Mesendoderm (in vitro differentiated cells): ENCODE data around the gene APIP.
A peak's percentile ranks its signal among the peaks of the same experiment; 100 is the strongest.

Source experiments
- DNase-seq: peaks from one replicate; pipeline ENCODE4 v3.0.0; 2013
- H2AK5ac ChIP-seq: 2 replicates; pipeline ENCODE4 v1.6.1; 2013; ENCODE audit warnings: low read length, inconsistent platforms
- H2BK120ac ChIP-seq: 2 replicates; pipeline ENCODE4 v1.6.1; 2013; ENCODE audit warnings: low read depth, mild to moderate bottlenecking, low read length, moderate library complexity, mixed read lengths
- H2BK15ac ChIP-seq: replicated peaks from 2 replicates; pipeline ENCODE4 v1.6.1; 2013; ENCODE audit warnings: low read depth, mild to moderate bottlenecking, moderate library complexity
- H2BK5ac ChIP-seq: 2 replicates; pipeline ENCODE4 v1.6.1; 2013; ENCODE audit warnings: low read length, inconsistent platforms
- H3K18ac ChIP-seq: 2 replicates; pipeline ENCODE4 v1.6.1; 2013; ENCODE audit warnings: mild to moderate bottlenecking, low read length, mixed read lengths
- H3K23ac ChIP-seq: one replicate; pipeline ENCODE4 v1.6.1; 2013; ENCODE audit warnings: low read length
- H3K27ac ChIP-seq: 2 replicates; pipeline ENCODE4 v1.5.1; 2013; ENCODE audit warnings: low read depth, mild to moderate bottlenecking, inconsistent platforms, low read length, moderate library complexity
- H3K27me3 ChIP-seq: 2 replicates; pipeline ENCODE4 v1.6.1; 2013; ENCODE audit warnings: low read length, control low read depth, mild to moderate bottlenecking, inconsistent platforms; ENCODE audit not compliant: insufficient read depth, poor library complexity
- H3K36me3 ChIP-seq: 2 replicates; pipeline ENCODE4 v1.6.1; 2013; ENCODE audit warnings: low read length, inconsistent platforms; ENCODE audit not compliant: control insufficient read depth, insufficient read depth
- H3K4ac ChIP-seq: one replicate; pipeline ENCODE4 v1.6.1; 2013; ENCODE audit warnings: low read depth, mild to moderate bottlenecking, low read length, moderate library complexity
- H3K4me1 ChIP-seq: 2 replicates; pipeline ENCODE4 v1.6.1; 2013; ENCODE audit warnings: low read depth, low read length, inconsistent platforms; ENCODE audit not compliant: control insufficient read depth
- H3K4me2 ChIP-seq: 2 replicates; pipeline ENCODE4 v1.6.1; 2013; ENCODE audit warnings: low read length
- H3K4me3 ChIP-seq: 2 replicates; pipeline ENCODE4 v1.5.1; 2013; ENCODE audit warnings: mild to moderate bottlenecking, low read length
- H3K56ac ChIP-seq: one replicate; pipeline ENCODE4 v1.6.1; 2013; ENCODE audit warnings: low read length
- H3K79me1 ChIP-seq: 2 replicates; pipeline ENCODE4 v1.6.1; 2013; ENCODE audit warnings: low read length, inconsistent platforms
- H3K79me2 ChIP-seq: 2 replicates; pipeline ENCODE4 v1.6.1; 2013; ENCODE audit warnings: mild to moderate bottlenecking, low read length; ENCODE audit not compliant: control insufficient read depth, insufficient read depth
- H3K9ac ChIP-seq: 2 replicates; pipeline ENCODE4 v1.6.1; 2013; ENCODE audit warnings: low read length, inconsistent platforms
- H4K5ac ChIP-seq: one replicate; pipeline ENCODE4 v1.6.1; 2013; ENCODE audit warnings: low read length
- H4K8ac ChIP-seq: one replicate; pipeline ENCODE4 v1.6.1; 2013; ENCODE audit warnings: low read depth, mild to moderate bottlenecking, control low read depth, low read length, moderate library complexity
- WGBS: extraction: QIAGEN DNeasy Blood & Tissue Kit; methylation state at CpG from one replicate; pipeline ENCODE4 v1.1.7; 2013; ENCODE audit warnings: low lambda C conversion rate, missing lambda C conversion rate; ENCODE audit not compliant: insufficient coverage; ENCODE audit errors: extremely low coverage; 5-methylcytosine and 5-hydroxymethylcytosine counted together

Gene APIP

GRCh38 chr11:34928960-34929680 lies 12.9 kb upstream of the APIP start:
- H3K4me3 ChIP-seq = no peak overlapping the region
- H3K27me3 ChIP-seq = no peaks in the 10 kb centered on the region
- H4K5ac ChIP-seq = no peak overlapping the region
- no peak overlapping the region for H3K4ac ChIP-seq
- H2BK120ac ChIP-seq = no peak overlapping the region
- H3K27ac ChIP-seq = no peak overlapping the region
- H3K4me2 ChIP-seq = no peak overlapping the region
- no peak overlapping the region for H3K9ac ChIP-seq
- peaks cover 6% of the 10 kb centered on the region for H3K4me1 ChIP-seq
- H4K8ac ChIP-seq = no peak overlapping the region
- no peaks in the 10 kb centered on the region for H3K36me3 ChIP-seq
- H2BK15ac ChIP-seq = no peak overlapping the region
- no peak overlapping the region for H3K56ac ChIP-seq
- no peaks in the 10 kb centered on the region for H3K79me1 ChIP-seq
- WGBS = no CpG with 5 or more reads among the region's 7 CpGs
- no peak overlapping the region for H3K23ac ChIP-seq
- no peak overlapping the region for H2AK5ac ChIP-seq
- peaks cover 3% of the 10 kb centered on the region for H3K79me2 ChIP-seq
- peak overlapping the region; percentile 75 for H3K18ac ChIP-seq
- no peak overlapping the region for H2BK5ac ChIP-seq
- DNase-seq = no peak

GRCh38 chr11:34928268-34928959 lies 12.2 kb upstream of the APIP start:
- Histone ChIP-seq H2AK5ac (no peak overlapping the region), H3K4me1 (peaks cover 6% of the 10 kb centered on the region), H3K18ac (no peak overlapping the region), H2BK120ac (no peak overlapping the region), H2BK5ac (no peak overlapping the region), H3K79me2 (peaks cover 3% of the 10 kb centered on the region), H3K4ac (no peak overlapping the region), H3K79me1 (no peaks in the 10 kb centered on the region), H4K5ac (no peak overlapping the region), H3K4me2 (no peak overlapping the region), H2BK15ac (no peak overlapping the region), H3K9ac (no peak overlapping the region), H3K4me3 (no peak overlapping the region), H3K56ac (no peak overlapping the region), H3K36me3 (no peaks in the 10 kb centered on the region), H3K23ac (no peak overlapping the region), H4K8ac (no peak overlapping the region), H3K27ac (no peak overlapping the region), H3K27me3 (no peaks in the 10 kb centered on the region)
- WGBS = no CpG with 5 or more reads among the region's 3 CpGs
- DNase-seq = peak; percentile 18

- Histone ChIP-seq H3K27me3 (no peaks in the 10 kb centered on the region), H4K5ac (no peak overlapping the region), H3K4me2 (no peak overlapping the region), H3K56ac (no peak overlapping the region), H3K23ac (no peak overlapping the region), H3K9ac (no peak overlapping the region), H4K8ac (no peak overlapping the region), H3K18ac (no peak overlapping the region), H2AK5ac (no peak overlapping the region), H3K79me1 (peaks cover 5% of the 10 kb centered on the region), H3K4me3 (no peak overlapping the region), H3K4me1 (peaks cover 6% of the 10 kb centered on the region), H3K4ac (no peak overlapping the region), H3K36me3 (no peaks in the 10 kb centered on the region), H2BK120ac (no peak overlapping the region), H2BK15ac (no peak overlapping the region), H3K27ac (no peak overlapping the region), H3K79me2 (peaks cover 9% of the 10 kb centered on the region), H2BK5ac (no peak overlapping the region)
- DNase-seq = no peak
Measured at GRCh38 chr11:34926831-34927132, 10.6 kb upstream of the APIP start.

GRCh38 chr11:34926101-34926830 lies 10.1 kb upstream of the APIP start:
- DNase-seq = peak; percentile 50
- Histone ChIP-seq H4K5ac (no peak overlapping the region), H3K36me3 (no peaks in the 10 kb centered on the region), H3K79me1 (peaks cover 5% of the 10 kb centered on the region), H3K79me2 (peaks cover 12% of the 10 kb centered on the region), H3K23ac (no peak overlapping the region), H2AK5ac (no peak overlapping the region), H3K27ac (no peak overlapping the region), H4K8ac (no peak overlapping the region), H2BK120ac (no peak overlapping the region), H3K4me2 (no peak overlapping the region), H3K4me3 (no peak overlapping the region), H3K4ac (no peak overlapping the region), H3K4me1 (peaks cover 6% of the 10 kb centered on the region), H3K27me3 (no peaks in the 10 kb centered on the region), H3K9ac (no peak overlapping the region), H3K56ac (no peak overlapping the region), H2BK15ac (no peak overlapping the region), H3K18ac (no peak overlapping the region), H2BK5ac (no peak overlapping the region)
- no CpG with 5 or more reads among the region's 2 CpGs for WGBS

GRCh38 chr11:34924714-34925113 lies 8.5 kb upstream of the APIP start:
- Histone ChIP-seq H3K4me1 (peaks cover 2% of the 10 kb centered on the region), H3K4me3 (no peak overlapping the region), H4K5ac (no peak overlapping the region), H2BK5ac (no peak overlapping the region), H3K79me2 (peaks cover 14% of the 10 kb centered on the region), H4K8ac (no peak overlapping the region), H3K4me2 (no peak overlapping the region), H3K56ac (no peak overlapping the region), H2AK5ac (no peak overlapping the region), H2BK120ac (no peak overlapping the region), H3K18ac (no peak overlapping the region), H3K79me1 (peaks cover 5% of the 10 kb centered on the region), H3K36me3 (no peaks in the 10 kb centered on the region), H3K27me3 (no peaks in the 10 kb centered on the region), H2BK15ac (no peak overlapping the region), H3K4ac (no peak overlapping the region), H3K27ac (no peak overlapping the region), H3K23ac (no peak overlapping the region), H3K9ac (no peak overlapping the region)
- DNase-seq = no peak
- no CpG with 5 or more reads among the region's 3 CpGs for WGBS
